ENCODE measurements around the gene CHMP2B. TPM values are rescaled to one million over a fixed set of nuclear protein-coding genes. Genes with fewer than 3 reads are reported as not detected.

Gene CHMP2B
- 10 to 100 TPM; 32.0 to 42.6 (median 32.4) TPM for total RNA-seq

DNA sequence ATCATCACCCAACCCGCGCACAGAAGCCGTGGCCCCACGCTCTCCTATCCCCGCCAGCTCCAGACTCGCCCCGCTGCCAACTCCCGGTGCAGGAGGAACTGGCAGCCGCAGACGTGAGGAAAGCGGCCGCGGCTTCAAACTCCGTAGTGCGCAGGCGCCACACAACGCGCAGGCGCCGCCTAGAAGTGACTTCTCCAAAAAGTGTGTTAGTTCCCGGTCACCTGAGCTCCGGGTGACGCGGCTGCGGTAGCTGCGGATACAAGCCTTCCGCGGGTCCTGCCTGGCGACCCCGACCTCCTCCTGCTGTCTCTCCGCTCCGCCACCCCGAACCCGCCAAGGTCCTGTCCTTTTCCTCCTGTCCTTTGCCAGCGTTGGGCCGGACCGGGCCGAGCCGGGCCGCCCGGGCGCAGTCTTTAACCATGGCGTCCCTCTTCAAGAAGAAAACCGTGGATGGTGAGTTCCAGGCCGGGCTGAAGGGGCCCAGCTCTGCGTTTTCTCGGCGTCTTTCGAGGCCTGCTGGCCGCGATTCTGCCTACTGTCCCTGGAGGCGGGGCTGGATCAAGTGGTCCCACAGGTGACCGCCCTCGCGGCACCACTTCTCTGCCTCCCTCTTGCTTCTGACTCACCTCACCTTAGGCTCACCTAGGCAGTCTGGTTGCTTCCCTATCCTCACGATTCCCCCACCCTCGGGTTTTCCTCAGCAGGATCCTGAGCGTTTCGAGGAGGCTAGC lies at the start of gene CHMP2B:
CHMP2B (plus strand) TSS at position 206 of the 731 bp plus-strand sequence; CDS start at position 420, 214 bp downstream.
- DNase-seq (ENCODE audit: low spot score in 2 of 2), result peak; percentile 91 to 93
- H3K4me3 ChIP-seq, result peak within 1 kb of the TSS; percentile 93 to 96 (median 94)
- H3K4me1 ChIP-seq, result no peaks in the 10 kb centered on the region
- no peaks in the 10 kb centered on the region for H3K9me3 ChIP-seq
- H3K27me3 ChIP-seq, result no peaks in the 10 kb centered on the region
- TF ChIP-seq POLR2AphosphoS5 (IDR thresholded peaks at IDR 0.05) (peak; percentile 79 to 97 (median 87)), POLR2A (IDR thresholded peaks at IDR 0.05) (peak; percentile 92), CTCF (IDR thresholded peaks at IDR 0.05) (peak in 1 of 3 donors; percentile 7)
- intact Hi-C loops (cut with DNase I; ENCODE audit: low total_unique reads), result no loop called here
- H3K36me3 ChIP-seq, result no peaks in the 10 kb centered on the region
- H3K27ac ChIP-seq, result peak within 1 kb of the TSS; percentile 99

GRCh38 chr3:87179642-87180041 lies 47.5 kb upstream of the CHMP2B start:
- intact Hi-C loops (cut with DNase I; ENCODE audit: low total_unique reads), result no loop called here
- Histone ChIP-seq H3K36me3 (peaks cover 4% of the 10 kb centered on the region), H3K4me1 (no peaks in the 10 kb centered on the region), H3K27ac (no peak overlapping the region), H3K4me3 (no peak overlapping the region), H3K9me3 (no peaks in the 10 kb centered on the region), H3K27me3 (no peaks in the 10 kb centered on the region)
- DNase-seq (ENCODE audit: low spot score in 2 of 2), result no peak
- no peak for TF ChIP-seq CTCF (IDR thresholded peaks at IDR 0.05)
- no peak for TF ChIP-seq POLR2AphosphoS5 (IDR thresholded peaks at IDR 0.05)
- no peak for TF ChIP-seq POLR2A (IDR thresholded peaks at IDR 0.05)

GRCh38 chr3:87181551-87181950 lies 45.6 kb upstream of the CHMP2B start:
- intact Hi-C loops (cut with DNase I; ENCODE audit: low total_unique reads), result no loop called here

DNA sequence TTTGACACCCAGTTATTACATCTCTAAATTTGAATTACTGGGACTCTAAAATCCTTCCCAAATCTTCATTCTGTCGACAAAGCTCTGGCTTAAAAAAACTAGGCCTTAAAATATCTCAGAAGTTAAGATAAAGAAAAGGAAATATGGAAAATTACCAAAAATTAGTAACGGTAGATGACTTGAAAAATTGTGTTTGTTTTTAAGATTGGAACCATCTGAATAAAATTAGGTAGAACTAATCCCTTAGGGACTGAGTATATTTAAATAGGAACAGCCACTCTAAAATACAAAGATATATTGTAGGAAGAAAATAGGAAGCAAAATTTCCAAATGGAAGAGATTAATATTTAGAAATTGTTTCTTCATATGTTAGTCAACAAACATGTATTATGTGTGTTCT lies 45.1 kb upstream of the CHMP2B start:
- intact Hi-C loops (cut with DNase I; ENCODE audit: low total_unique reads), result no loop called here
- Histone ChIP-seq H3K27me3 (no peaks in the 10 kb centered on the region), H3K4me1 (no peaks in the 10 kb centered on the region), H3K27ac (no peak overlapping the region), H3K4me3 (no peak overlapping the region), H3K9me3 (no peaks in the 10 kb centered on the region), H3K36me3 (peaks cover 4% of the 10 kb centered on the region)
- DNase-seq (ENCODE audit: low spot score in 2 of 2), result no peak
- TF ChIP-seq POLR2AphosphoS5 (IDR thresholded peaks at IDR 0.05) (no peak), POLR2A (IDR thresholded peaks at IDR 0.05) (no peak), CTCF (IDR thresholded peaks at IDR 0.05) (no peak)

More at GRCh38 chr3:87181551-87181950, 45.6 kb upstream of the CHMP2B start:
- DNase-seq (ENCODE audit: low spot score in 2 of 2), result no peak
- TF ChIP-seq POLR2AphosphoS5 (IDR thresholded peaks at IDR 0.05) (no peak), CTCF (IDR thresholded peaks at IDR 0.05) (no peak), POLR2A (IDR thresholded peaks at IDR 0.05) (no peak)
- Histone ChIP-seq H3K27ac (no peak overlapping the region), H3K27me3 (no peaks in the 10 kb centered on the region), H3K4me3 (no peak overlapping the region), H3K36me3 (peaks cover 4% of the 10 kb centered on the region), H3K9me3 (no peaks in the 10 kb centered on the region), H3K4me1 (no peaks in the 10 kb centered on the region)

DNA sequence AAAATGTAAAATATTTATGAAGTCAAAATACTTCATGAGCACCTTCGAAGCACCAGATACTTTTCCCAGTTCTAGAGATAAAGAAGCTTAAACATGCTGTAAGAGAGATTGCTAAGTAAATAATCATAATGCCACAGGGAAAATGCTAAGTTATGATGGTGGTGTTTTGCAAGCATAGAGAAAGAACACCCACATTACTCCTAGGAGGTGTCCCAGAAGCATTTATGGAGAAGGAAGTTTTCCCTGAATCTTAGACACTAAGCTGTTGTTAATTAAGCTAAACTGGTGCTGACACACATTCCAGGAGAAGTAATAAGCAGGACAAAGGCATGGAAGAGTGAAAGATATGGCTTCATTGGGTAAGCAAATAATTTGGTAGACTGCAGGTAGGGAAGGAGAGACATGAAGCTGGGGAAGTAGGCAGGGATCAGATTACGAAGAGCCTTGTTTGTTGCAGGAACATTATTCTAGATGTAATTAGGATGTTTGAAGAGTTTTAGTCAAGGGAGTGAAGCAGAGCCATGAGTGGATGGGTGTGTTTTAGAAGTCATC lies 40.4 kb upstream of the CHMP2B start:
- intact Hi-C loops (cut with DNase I; ENCODE audit: low total_unique reads), result no loop called here
- no peaks in the 10 kb centered on the region for H3K36me3 ChIP-seq
- no peaks in the 10 kb centered on the region for H3K9me3 ChIP-seq
- H3K27ac ChIP-seq, result no peak overlapping the region
- no peaks in the 10 kb centered on the region for H3K27me3 ChIP-seq
- DNase-seq (ENCODE audit: low spot score in 2 of 2), result no peak
- no peaks in the 10 kb centered on the region for H3K4me1 ChIP-seq
- TF ChIP-seq CTCF (IDR thresholded peaks at IDR 0.05), result no peak
- no peak for TF ChIP-seq POLR2A (IDR thresholded peaks at IDR 0.05)
- no peak for TF ChIP-seq POLR2AphosphoS5 (IDR thresholded peaks at IDR 0.05)
- H3K4me3 ChIP-seq, result no peak overlapping the region
